ENCODE data around the gene RDX. TPM values are rescaled to one million over a fixed set of nuclear protein-coding genes. Genes with fewer than 3 reads are reported as not detected.

RDX gene
- total RNA-seq, 1 experiment from 2014 or later, result 86.6 TPM

DNA sequence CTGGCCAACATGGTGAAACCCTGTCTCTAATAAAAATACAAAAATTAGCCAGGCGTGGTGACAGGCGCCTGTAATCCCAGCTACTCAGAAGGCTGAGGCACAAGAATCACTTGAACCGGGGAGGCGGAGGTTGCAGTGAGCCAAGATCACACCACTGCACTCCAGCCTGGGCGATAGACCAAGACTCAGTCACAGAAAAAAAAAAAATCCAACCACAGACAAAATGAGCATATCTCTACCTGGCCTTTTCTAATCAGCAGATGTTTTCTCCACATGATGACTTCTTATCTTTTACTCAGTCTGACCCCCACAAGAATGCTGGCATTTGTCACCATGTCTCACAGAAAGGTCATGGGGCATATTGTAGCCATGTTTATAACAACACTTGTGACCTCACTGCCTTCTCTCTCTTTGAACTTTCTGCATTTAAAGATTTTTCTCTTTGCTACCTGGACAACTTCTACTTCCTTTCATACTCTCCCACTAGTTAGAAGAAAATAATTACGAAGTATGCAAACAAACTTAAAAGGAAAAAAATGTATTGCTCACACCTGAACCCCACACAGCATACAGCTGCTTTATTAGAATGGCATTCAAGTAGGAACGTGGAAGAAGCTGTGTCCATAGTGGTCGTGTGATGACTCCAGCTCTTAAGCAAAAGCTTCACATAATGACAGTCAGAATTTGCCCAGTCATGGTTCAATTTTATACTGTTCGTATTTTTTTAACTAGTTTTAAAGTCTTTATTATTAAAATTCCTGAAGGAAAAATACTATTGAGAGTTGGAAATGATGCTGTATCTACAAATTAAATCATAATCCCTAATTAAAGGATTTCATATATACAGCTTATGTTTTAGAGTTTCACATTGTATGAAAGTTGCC lies 137.9 kb downstream of the RDX start:
- H3K14ac ChIP-seq (ENCODE audit: insufficient read depth, low read length), result no peak overlapping the region
- no peaks in the 10 kb centered on the region for H3K79me1 ChIP-seq (ENCODE audit: insufficient read depth, low read depth, low read length, poor library complexity, severe bottlenecking)
- no peak overlapping the region for H2AFZ ChIP-seq (ENCODE audit: low read length)
- H4K91ac ChIP-seq (ENCODE audit: insufficient read length, low read depth, low read length), result no peak overlapping the region
- peaks cover 2% of the 10 kb centered on the region for H4K20me1 ChIP-seq (ENCODE audit: control insufficient read depth, insufficient read depth, insufficient read length)
- no peak overlapping the region for H3T11ph ChIP-seq (ENCODE audit: low read length)
- no peak overlapping the region for H3K23ac ChIP-seq (ENCODE audit: insufficient read length, low read depth, low read length)
- H3K4me1 ChIP-seq (ENCODE audit: insufficient read depth, low read length), result no peaks in the 10 kb centered on the region; the same call in 1 of the 2 replicates
- Mint-ChIP-seq H3K36me3 (ENCODE audit: insufficient read depth in 1 of 3, low read depth in 3 of 3) (peaks cover 1 to 8% (median 7%) of the 10 kb centered on the region in 3 experiments; a peak in 2 of 7 replicates), H3K9me3 (no peaks in the 10 kb centered on the region), H3K27me3 (ENCODE audit: low read depth) (no peaks in the 10 kb centered on the region), H3K4me1 (peaks cover 0 to 4% of the 10 kb centered on the region in 2 experiments; a peak in 1 of 4 replicates), H3K4me3 (no peak overlapping the region), H3K27ac (peak overlapping the region in 2 of 3 experiments; percentile 2 to 6; a peak in 2 of 7 replicates)
- no peaks in the 10 kb centered on the region for H3K79me2 ChIP-seq (ENCODE audit: insufficient read depth, low read length)
- H2BK20ac ChIP-seq (ENCODE audit: low read depth, low read length, poor library complexity, severe bottlenecking), result no peak overlapping the region
- H3K18ac ChIP-seq (ENCODE audit: insufficient read length, low read depth, low read length), result no peak overlapping the region
- no peak overlapping the region for H2BK5ac ChIP-seq (ENCODE audit: insufficient read length, low read length)
- no peak overlapping the region for H2BK12ac ChIP-seq (ENCODE audit: insufficient read length, low read depth, low read length)
- TF ChIP-seq, protein P1, sequence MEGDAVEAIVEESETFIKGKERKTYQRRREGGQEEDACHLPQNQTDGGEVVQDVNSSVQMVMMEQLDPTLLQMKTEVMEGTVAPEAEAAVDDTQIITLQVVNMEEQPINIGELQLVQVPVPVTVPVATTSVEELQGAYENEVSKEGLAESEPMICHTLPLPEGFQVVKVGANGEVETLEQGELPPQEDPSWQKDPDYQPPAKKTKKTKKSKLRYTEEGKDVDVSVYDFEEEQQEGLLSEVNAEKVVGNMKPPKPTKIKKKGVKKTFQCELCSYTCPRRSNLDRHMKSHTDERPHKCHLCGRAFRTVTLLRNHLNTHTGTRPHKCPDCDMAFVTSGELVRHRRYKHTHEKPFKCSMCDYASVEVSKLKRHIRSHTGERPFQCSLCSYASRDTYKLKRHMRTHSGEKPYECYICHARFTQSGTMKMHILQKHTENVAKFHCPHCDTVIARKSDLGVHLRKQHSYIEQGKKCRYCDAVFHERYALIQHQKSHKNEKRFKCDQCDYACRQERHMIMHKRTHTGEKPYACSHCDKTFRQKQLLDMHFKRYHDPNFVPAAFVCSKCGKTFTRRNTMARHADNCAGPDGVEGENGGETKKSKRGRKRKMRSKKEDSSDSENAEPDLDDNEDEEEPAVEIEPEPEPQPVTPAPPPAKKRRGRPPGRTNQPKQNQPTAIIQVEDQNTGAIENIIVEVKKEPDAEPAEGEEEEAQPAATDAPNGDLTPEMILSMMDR (conservative IDR thresholded peaks at IDR 0.05), result no peak
- H2BK120ac ChIP-seq (ENCODE audit: low read depth, low read length, poor library complexity, severe bottlenecking), result no peak overlapping the region
- no peak overlapping the region for H2AK5ac ChIP-seq (ENCODE audit: insufficient read length, low read length)
- H3K9ac ChIP-seq (ENCODE audit: extremely low read depth, insufficient read length, low read length), result no peak overlapping the region
- H3K4me2 ChIP-seq (ENCODE audit: insufficient read depth, insufficient read length, low read length), result no peak overlapping the region
- no peak overlapping the region for H4K8ac ChIP-seq (replicated peaks; ENCODE audit: insufficient read length, low read depth, low read length)
- H3K56ac ChIP-seq (ENCODE audit: insufficient read length, low read depth, low read length), result no peak overlapping the region
- H4K5ac ChIP-seq (ENCODE audit: insufficient read length, low read depth, low read length), result no peak overlapping the region
- H3K9me3 ChIP-seq (ENCODE audit: control insufficient read depth, low read depth, low read length), result no peaks in the 10 kb centered on the region
- WGBS (ENCODE audit: extremely low coverage, insufficient read length, low lambda C conversion rate), result no CpG with 5 or more reads among the region's 9 CpGs
- no peak overlapping the region for H3K4ac ChIP-seq (ENCODE audit: low read depth, low read length)
- H3K27ac ChIP-seq (ENCODE audit: insufficient read length, low read depth, low read length), result no peak overlapping the region
- H2BK15ac ChIP-seq (ENCODE audit: low read depth, low read length), result no peak overlapping the region
- H3K23me2 ChIP-seq (ENCODE audit: insufficient read length, low read depth, low read length, poor library complexity, severe bottlenecking), result no peaks in the 10 kb centered on the region
- H3K27me3 ChIP-seq (ENCODE audit: insufficient read depth, low read length), result no peaks in the 10 kb centered on the region
- no peak for DNase-seq

Data from H9 (cell line).